NCI-H2227 (cell line): ENCODE measurements around the gene JSRP1.

Source experiments
- DNase-seq: peaks from one replicate; lab custom pipeline; 2025; ENCODE audit not compliant: unreplicated experiment; lab: John Stamatoyannopoulos, UW

Gene JSRP1

GRCh38 chr19:2232286-2233151 lies 23.7 kb downstream of the JSRP1 start:
- no peak for DNase-seq

GRCh38 chr19:2231621-2232221 lies 24.5 kb downstream of the JSRP1 start:
- DNase-seq: no peak

GRCh38 chr19:2230807-2231533 lies 25.2 kb downstream of the JSRP1 start:
- DNase-seq: no peak

GRCh38 chr19:2230033-2230531 lies 26.1 kb downstream of the JSRP1 start:
- DNase-seq: no peak

GRCh38 chr19:2229103-2230032 lies 26.8 kb downstream of the JSRP1 start:
- DNase-seq: no peak

- DNase-seq: no peak
Observed at GRCh38 chr19:2228157-2229030, 27.8 kb downstream of the JSRP1 start.

GRCh38 chr19:2227415-2228156 lies 28.6 kb downstream of the JSRP1 start:
- DNase-seq: peak; percentile 73

- no peak for DNase-seq
Observed at GRCh38 chr19:2226840-2227360, 29.3 kb downstream of the JSRP1 start.

GRCh38 chr19:2226051-2226839 lies 30.0 kb downstream of the JSRP1 start:
- DNase-seq: no peak

- no peak for DNase-seq
Observed at GRCh38 chr19:2225415-2226050, 30.7 kb downstream of the JSRP1 start.

- no peak for DNase-seq
Observed at GRCh38 chr19:2224754-2225349, 31.4 kb downstream of the JSRP1 start.

GRCh38 chr19:2223959-2224358 lies 32.3 kb downstream of the JSRP1 start:
- DNase-seq: no peak

GRCh38 chr19:2223391-2223790 lies 32.8 kb downstream of the JSRP1 start:
- DNase-seq: no peak

GRCh38 chr19:2221918-2222317 lies 34.3 kb downstream of the JSRP1 start:
- no peak for DNase-seq

- no peak for DNase-seq
Observed at GRCh38 chr19:2221250-2221831, 34.9 kb downstream of the JSRP1 start.

GRCh38 chr19:2219726-2220125 lies 36.5 kb downstream of the JSRP1 start:
- DNase-seq: no peak

GRCh38 chr19:2217591-2217990 lies 38.6 kb downstream of the JSRP1 start:
- DNase-seq: no peak
